ENCODE measurements around the gene ATG4B.
"Not testable (repeated sequence)": the region's sequence is repeated elsewhere in the genome, so short reads cannot be mapped to it uniquely, and the experiment has no call there.

The ATG4B gene

DNA sequence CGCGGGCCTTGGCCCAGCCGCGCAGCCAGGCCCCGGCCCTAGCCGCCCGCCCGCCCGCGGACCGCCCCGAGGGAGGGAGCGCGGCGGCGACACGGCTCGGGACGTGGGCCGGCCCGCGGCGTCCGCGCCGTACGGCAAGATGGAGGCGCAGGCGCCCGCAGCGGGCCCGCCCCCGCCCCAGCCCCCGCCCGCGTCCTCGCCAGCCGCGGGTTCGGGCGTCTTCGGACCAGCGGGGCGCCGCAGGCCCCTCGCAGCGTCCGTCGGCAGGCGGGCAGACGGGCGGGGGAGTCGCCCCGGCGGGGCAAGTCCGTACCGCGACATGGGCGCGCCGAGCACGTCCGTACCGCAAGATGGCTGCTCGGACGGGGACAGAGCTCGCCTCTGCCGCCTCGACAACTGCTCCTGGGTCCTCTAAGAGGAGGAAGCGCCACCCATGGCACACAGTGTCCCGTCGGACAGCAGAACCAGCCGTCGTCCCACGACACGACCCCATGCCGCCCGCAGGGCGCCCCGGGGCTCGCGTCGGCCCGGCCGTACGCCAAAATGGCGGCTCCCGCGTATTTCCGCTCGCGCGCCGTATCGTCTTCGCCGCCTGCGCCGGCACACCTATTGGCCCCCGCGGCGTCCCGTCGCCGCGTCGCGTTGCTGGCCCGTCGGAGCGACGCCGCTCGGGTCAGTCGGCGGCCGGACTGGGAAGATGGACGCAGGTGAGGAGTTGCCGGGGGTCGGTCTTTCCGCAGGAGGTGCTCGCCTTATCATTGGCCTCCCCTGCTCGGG is at the start of gene ATG4B, which contains the start of gene THAP4:
Gene ATG4B, plus strand, starts transcription at position 676 of the 777 bp plus-strand sequence. Its CDS starts 22 bp downstream, at position 698.
Gene THAP4, minus strand, starts transcription at position 141 of the 777 bp plus-strand sequence. CDS start 141 bp downstream, outside the sequence.
- peak; percentile 93 for DNase-seq

DNA sequence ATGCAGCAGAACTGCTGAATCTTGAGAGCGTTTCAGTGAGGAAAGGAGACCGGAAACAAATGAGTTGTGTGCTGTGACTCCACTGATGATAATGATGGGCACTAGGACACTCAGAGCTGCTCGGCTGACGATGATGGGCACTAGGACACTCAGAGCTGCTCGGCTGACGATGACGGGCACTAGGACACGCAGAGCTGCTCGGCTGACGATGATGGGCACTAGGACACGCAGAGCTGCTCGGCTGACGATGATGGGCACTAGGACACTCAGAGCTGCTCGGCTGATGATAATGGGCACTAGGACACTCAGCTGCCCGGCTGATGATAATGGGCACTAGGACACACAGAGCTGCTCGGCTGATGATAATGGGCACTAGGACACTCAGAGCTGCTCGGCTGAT is 47.6 kb upstream of the ATG4B start:
- not testable (repeated sequence) for DNase-seq

DNA sequence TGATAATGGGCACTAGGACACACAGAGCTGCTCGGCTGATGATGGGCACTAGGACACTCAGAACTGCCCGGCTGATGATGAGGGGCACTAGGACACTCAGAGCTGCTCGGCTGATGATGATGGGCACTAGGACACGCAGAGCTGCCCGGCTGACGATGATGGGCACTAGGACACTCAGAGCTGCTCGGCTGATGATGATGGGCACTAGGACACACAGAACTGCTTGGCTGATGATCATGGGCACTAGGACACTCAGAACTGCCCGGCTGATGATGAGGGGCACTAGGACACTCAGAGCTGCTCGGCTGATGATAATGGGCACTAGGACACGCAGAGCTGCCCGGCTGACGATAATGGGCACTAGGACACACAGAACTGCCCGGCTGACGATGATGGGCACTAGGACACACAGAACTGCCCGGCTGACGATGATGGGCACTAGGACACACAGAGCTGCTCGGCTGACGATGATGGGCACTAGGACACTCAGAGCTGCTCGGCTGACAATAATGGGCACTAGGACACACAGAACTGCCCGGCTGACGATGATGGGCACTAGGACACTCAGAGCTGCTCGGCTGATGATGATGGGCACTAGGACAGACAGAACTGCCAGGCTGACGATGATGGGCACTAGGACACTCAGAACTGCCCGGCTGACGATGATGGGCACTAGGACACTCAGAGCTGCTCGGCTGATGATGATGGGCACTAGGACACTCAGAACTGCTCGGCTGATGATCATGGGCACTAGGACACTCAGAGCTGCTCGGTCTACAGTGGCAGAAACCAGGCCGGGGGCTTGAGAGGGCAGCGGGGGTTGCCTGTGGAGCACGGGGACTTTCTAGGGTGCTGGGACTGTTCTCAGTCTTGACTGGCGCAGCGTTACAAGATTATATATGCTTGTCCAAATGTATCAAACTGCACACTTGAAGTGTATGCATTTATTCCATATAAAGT is 46.7 kb upstream of the ATG4B start:
- DNase-seq = not testable (repeated sequence)

DNA sequence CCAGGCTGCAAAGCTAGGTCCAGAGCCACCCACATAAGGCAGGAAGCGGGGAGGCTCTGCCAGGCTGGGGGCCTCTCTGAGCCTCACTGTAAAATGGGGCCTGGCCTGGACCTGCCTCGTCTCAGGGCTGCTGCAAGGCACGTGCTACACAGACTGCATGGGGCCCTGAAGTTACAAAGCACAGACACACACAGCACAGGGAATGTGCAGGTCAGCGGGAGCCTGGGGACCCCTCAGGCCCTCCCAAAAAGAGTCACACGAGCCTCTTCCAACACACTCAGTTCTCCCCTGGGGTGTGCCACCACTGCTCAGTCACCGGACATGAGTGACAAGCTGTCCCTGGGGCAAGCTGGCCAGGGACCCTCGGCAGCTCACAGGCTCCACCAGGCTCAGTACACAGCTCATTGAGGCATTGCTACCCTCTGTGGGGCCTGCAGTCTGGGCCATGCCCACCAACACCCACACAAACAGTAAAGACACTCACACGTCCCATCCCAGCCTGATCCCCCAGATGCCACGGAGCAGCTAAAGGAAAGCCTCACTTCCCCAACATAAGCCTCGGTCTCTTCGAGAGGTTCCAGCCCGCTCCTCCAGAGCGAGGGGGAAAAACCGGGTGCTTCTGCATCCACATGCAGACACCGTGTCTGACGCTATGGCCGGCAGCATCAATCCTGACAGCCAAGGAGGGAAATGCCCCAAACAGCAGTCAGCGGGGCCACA is 45.2 kb upstream of the ATG4B start:
- DNase-seq = no peak

DNA sequence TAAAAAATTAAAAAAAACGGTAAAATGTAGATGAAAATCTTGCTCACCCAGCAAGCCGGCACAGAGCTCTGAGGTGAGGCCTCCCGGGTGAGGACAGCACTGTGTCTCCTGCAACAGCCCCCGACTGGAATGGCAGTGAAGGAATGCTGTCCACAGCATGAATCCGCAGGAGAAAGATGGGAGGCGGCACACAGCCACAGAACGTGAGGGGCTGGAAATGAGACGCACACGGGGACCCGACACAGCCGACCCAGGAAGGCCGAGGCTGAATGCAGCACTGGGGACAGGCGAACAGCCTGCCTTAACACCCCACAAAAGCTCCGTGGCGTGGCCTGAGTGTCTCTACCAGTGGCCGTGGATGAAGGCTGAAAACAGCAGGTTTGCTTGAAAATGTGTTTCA is 44.2 kb upstream of the ATG4B start:
- DNase-seq = no peak

DNA sequence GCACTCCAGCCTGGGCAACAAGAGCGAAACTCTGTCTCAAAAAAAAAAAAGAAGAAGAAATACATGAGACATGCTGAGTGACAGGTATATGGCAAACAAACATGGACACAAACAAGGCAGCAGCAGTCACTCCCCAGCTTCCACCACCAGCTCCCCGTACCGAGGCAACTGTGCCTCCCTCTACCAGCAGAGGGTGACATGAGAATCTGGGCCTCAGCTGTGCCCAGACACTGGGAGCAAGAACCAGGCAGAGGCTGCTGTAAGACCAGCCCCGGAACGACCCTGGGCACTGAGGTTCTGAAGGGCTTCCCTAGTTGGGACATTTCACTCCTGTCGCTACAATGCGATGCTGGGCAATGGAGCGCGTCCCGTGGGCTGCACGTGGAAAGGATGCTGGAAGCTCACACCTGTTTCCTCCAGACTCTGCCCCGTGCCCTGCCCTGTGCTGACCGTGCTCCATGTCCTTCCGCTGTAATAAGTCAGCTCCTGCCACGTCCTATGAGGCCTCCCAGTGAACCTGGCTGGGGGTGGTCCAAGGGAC is 41.8 kb upstream of the ATG4B start:
- DNase-seq = peak; percentile 35

DNA sequence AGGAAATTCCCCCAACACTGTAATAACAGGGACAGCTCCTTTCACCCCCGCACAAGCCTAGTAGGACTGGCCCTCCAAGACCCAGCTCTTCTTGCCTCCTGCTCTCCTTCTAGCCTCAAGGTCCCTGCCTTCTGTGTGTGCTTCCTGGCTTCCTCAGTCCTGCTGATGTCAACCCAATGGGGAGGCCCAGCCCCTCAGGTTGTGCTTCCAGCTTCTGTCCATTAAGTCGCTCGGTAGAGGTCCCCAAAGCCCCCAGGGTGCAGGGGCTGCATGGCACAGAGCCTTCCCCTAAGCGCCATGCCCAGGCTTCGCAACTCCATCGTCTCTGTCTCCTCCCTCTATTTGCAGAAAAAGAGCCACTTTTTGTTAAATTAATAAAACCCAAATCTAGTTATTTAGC is 39.9 kb upstream of the ATG4B start:
- no peak for DNase-seq

DNA sequence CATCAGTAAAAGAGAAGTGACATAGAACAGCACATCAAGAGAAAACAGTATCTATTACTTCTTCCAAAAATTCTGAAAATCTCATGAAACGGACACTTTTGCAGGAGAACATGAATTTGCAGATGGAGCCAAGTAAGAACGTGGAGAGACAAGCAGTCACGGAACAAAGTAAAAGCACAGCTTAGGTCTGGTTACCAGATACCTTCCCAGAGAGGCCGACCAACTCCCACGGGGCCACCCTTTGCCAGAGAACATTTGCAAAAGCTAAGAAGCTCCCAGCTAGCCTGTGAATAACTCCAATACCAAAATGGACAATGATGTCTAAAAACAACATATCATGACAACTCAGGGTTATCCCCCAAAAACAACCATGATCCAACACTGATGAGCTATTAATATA is 39.4 kb upstream of the ATG4B start:
- no peak for DNase-seq

DNA sequence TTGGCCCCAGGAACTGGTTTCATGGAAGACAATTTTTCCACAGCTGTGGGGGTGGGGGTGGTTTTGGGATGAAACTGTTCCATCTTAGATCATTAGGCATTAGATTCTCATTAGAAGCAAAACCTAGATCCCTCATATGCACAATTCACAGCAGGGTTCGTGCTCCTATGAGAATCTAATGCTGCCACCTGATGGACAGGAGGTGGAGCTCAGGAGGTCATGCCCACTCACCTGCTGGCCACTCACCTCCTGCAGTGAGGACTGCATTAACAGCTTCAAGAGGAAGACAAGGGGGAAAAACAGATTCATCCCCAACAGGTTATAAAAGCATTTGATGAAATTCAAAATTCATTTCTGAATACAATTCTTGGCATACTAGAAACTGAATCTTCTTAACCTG is 39.0 kb upstream of the ATG4B start:
- no peak for DNase-seq

DNA sequence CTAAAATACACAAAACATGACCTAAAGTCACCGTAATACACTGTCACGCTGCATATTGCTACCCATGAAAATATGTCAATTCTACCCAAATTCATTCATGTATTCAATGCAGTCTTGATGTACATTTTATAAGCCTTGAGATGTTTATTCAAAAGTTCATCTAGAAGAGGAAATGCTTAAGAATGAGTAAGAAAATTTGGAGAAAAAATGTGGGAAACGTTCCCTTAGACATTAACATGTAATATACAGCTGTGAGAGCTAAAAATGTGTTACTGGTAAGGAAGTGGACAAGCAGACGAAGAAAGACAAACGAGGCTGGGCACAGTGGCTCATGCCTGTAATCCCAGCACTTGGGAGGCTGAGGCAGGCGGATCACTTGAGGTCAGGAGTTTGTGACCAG is 37.9 kb upstream of the ATG4B start:
- DNase-seq = no peak

DNA sequence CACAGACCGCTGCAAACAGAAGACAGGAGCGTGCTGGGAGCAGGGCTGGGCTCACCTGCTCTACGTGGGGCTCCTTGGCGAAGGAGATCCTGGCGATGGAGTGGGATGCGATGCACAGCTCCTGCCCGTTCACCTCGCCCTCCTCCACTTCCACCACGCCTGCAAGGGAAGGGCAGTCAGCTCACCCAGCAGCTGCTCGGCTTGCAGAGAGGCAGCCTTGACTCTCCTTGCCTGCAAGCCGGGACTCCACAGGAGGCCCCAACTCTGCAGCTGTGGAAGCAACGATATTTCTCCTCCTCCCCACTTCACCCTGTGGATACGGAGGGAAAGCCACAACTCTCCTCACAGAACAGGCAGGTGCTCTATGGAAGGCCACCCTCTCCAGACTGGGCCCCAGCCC is 35.7 kb upstream of the ATG4B start:
- no peak for DNase-seq

DNA sequence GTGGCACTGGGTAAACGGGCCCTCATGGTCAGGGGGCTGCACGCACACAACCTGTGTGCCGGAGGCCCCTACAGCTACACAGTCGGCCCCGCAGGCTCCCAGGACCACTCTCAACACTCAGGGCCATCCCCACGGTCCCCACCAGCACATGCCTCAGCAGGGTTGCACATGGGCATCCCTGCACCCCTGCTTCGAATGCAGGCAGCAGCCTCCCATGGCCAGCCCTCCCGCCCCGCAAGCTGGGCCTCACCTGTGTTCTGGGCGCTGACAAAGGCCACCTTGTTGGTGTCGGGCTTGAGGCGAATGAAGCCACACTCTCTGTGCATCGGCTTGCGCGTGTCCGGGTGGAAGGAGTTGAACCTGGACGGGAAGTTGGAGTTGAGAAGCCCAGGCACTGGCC is 34.8 kb upstream of the ATG4B start:
- DNase-seq = no peak

DNA sequence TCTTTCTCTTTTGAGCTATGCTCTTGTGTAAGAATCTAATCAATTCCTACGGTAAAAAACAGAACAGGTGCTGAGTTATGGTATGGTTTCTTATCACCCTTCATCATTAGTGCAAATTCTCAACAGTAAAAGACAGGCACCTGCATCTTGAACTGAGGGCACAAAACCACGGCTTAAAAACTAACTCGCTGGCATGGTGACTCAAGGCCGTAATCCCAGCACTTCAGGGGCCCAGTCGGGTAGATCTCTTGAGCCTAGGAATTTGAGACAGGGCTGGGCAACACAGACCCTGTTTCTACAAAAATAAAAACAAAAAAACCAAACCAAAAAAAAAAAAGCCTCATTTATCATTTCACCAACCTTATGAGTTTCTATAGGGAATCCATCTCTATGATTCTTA is 33.8 kb upstream of the ATG4B start:
- DNase-seq = no peak

DNA sequence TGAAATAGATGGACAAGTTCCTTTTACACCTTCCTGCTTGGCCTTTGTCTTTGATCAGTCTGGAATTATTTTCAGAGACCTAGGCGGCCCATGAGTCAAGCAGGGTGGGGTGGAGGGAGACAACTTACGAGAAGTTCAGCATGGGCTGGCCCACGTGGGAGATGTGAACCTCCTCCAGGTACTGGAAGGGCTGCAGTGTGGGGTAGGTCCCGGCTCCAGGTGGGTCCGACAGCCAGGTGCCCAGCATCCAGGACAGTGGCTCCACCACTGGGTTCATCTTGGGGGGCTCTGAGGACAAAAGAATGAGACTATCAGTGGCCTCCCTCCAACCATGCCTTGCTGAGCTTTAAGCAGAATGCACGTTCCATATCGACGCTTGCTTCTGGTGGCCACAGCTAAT is 31.3 kb upstream of the ATG4B start:
- DNase-seq = no peak

DNA sequence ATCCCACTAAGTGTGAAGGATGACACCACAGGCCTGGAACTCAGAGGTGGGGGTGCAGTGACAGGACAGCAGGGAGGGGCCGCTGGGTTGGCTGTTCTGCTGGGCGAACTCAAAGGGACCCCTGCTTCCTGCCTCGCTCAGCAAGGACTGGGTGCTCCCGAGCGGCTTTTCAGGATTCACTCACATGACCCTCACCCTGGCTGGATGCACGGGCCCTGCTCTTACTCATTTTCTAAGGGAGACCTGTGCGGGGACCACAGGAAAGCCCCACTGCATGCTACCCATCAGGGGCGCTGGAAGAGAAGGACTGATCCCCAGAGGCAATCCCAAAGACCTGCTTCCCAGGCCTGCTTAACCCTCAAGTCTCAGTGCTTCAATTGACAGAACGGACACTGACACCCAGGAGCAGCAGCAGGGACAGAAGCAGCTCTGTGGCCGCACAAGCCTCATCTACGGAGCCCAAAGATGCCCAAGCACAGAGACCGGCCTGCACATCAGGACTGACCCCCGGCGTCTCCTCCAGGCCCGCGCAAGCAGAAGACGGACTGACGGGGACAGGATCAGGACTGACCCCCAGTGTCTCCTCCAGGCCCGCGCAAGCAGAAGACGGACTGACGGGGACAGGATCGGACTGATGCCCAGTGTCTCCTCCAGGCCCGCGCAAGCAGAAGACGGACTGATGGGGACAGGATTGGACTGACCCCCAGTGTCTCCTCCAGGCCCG is 30.2 kb upstream of the ATG4B start:
- DNase-seq = no peak

DNA sequence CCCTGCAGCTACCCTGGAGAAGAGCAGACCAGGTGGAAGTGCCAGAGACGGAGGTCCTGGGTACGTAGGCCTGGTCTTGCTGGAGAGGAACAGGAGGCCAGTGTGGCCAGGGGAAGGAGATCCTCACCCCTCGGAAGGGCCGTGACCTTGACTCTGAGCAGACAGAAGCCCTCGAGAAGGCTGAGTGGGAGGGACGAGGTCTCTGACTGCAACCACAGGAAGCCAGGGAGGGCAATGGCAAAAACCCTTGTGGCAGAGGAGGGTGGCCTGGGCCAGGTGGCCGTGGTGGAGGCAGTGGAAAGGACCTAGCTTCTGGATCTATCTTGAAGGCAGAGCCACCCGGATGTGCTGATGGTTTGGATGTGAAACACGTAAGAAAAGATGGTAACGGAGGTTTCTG is 28.6 kb upstream of the ATG4B start:
- peak; percentile 37 for DNase-seq

DNA sequence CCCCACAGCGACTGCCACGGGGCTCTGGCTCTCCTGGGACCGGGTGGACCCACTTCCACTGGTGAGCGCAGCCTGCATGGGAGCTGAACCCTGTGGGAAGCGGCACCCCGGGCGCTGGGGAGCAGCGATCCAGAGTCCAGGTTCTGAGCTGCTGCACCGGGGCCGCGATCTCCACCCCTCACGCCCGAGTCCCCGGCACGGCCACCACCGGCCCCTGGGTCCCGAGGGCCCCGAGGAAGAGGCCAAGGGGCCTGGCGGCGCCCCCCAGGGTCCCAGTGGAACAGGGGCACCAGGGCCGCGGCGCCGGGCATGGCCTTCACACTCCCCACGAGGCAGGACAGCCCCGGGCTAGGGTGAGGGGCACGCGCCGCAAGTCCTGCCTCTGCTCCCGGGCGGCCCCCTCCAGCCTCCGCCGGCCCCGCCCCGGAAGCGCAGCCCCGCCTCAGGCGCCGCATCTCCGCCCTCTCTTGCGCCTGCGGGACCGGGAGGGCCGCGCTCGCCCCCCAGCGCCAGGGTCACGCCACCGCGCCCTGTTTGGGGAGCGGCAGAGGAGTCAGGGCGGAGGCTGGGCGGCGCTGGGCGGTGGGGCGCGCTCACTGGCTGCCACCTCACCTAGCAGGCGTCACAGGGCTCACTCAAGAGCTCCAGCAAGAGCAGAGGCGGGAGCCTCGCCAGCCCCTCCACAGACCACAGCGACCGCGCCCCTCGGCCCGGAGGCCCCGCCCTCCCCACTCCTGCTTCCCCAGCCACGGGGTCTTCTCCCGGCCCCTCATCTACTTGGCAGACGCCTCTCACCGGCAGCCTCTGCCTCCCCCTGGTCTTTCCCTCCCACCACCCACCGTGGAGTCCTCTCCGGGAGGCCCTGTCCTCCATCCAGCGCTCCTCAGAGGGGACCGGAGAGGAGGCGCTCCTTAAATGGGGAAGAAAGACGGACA is 27.4 kb upstream of the ATG4B start:
- DNase-seq = peak; percentile 97

DNA sequence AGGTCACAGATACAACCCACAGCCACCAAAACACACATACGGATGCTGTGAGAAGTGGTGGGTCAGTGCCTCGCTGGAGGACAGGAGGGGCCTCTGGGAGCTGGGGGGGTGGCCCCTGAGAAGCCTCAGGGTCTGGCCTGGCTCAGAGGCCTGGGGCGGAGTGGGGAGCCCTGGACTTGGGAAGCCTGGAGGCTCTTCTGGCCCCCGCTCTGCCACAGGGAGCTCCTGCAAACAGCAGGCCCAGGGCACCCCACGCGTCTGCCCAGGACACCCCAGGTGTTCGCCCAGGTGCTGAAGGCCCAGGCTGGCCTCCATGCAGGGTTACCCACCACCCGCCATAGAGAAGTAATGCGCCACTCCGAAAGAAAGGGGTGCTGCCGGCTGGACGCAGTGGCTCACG is 26.4 kb upstream of the ATG4B start:
- no peak for DNase-seq

DNA sequence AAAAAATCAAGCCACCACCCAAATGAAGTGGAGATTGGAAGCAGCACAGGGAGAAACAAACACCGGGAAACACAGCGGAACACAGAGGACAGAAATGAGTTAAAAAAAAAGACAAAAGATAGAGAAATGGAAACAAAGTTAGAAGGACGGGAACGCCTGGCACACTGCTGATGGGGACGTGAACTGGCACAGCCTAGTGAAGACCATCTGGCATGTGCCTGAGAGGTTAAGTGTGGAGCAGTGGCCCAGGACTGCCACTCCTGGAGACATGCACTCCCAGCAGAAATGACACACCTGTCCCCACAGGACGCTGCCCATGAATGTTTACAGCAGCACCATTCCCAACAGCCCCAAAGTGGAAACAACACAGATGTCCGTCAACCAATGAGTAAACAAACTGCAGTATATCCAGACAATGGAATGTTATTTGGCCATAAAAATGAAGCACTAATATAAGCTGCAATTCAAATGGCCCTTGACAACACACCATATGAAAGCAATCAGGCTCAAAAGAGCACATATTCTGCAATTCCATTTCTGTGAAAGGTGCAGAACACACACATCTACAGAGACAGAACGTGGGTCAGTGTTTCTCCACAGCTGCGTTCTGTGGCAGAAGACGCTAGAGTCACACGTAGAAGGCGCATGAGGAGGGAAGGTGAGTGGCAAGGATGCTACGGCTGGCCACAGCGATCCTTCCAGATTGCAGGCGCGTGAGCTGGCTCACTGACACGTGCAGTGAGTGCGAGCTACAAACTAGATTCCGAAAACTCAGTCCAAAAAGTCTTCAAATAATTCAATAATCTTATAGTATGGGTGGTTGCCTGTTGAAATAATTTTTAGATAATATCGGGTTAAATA is 25.1 kb upstream of the ATG4B start:
- DNase-seq = no peak
